ENCODE measurements around the gene LETMD1. TPM values are rescaled to one million over a fixed set of nuclear protein-coding genes. Genes with fewer than 3 reads are reported as not detected.
A peak's percentile ranks its signal among the peaks of the same experiment; 100 is the strongest.

LETMD1 gene
- total RNA-seq, 2 experiments from 2014 or later: 88.7 to 89.0 TPM

- Mint-ChIP-seq H3K36me3 (ENCODE audit: low read depth) (peaks cover 5% of the 10 kb centered on the region), H3K4me1 (ENCODE audit: low read depth) (peaks cover 28% of the 10 kb centered on the region), H3K9me3 (no peaks in the 10 kb centered on the region), H3K4me3 (no peak overlapping the region), H3K27ac (no peak overlapping the region), H3K27me3 (ENCODE audit: low read depth) (no peaks in the 10 kb centered on the region)
- CTCF ChIA-PET: interaction anchor here (0.6 to 0.9 kb wide), 3 partner anchors 9 to 270 kb away, joined by 3 to 7 read pairs (median 5); no protein-coding TSS in a partner anchor
- DNase-seq: no peak
- intact Hi-C loops (cut with micrococcal nuclease): no loop called here
These were observed 33.3 kb downstream of the LETMD1 start for GRCh38 chr12:51081421-51081820.

GRCh38 chr12:51082561-51083125, 34.5 kb downstream of the LETMD1 start:
- peak; percentile 51 for DNase-seq
- intact Hi-C loops (cut with micrococcal nuclease): loop anchor here (1.0 to 2.0 kb wide), 6 partner anchors 34 to 242 kb away; partner anchors contain the start of genes BIN2, DAZAP2, LETMD1 and POU6F1
- Mint-ChIP-seq H3K4me3 (peak overlapping the region; percentile 94), H3K27ac (peak overlapping the region; percentile 70), H3K36me3 (ENCODE audit: low read depth) (peaks cover 5% of the 10 kb centered on the region), H3K27me3 (ENCODE audit: low read depth) (no peaks in the 10 kb centered on the region), H3K4me1 (ENCODE audit: low read depth) (peaks cover 31% of the 10 kb centered on the region), H3K9me3 (no peaks in the 10 kb centered on the region)
- CTCF ChIA-PET: interaction anchor here (0.9 kb wide), 1 partner anchor 259 kb away, joined by 3 read pairs; no protein-coding TSS in a partner anchor

- CTCF ChIA-PET: interaction anchor here (0.7 to 0.9 kb wide), 2 partner anchors 134 to 258 kb away, joined by 3 read pairs; no protein-coding TSS in a partner anchor
- H3K4me1 Mint-ChIP-seq (ENCODE audit: low read depth): peaks cover 35% of the 10 kb centered on the region
- no peaks in the 10 kb centered on the region for H3K9me3 Mint-ChIP-seq
- H3K27me3 Mint-ChIP-seq (ENCODE audit: low read depth): no peaks in the 10 kb centered on the region
- H3K36me3 Mint-ChIP-seq (ENCODE audit: low read depth): peaks cover 5% of the 10 kb centered on the region
- DNase-seq: peak; percentile 96
- intact Hi-C loops (cut with micrococcal nuclease): loop anchor here (1.0 to 2.0 kb wide), 6 partner anchors 35 to 241 kb away; partner anchors contain the start of genes BIN2, DAZAP2, LETMD1 and POU6F1
- H3K27ac Mint-ChIP-seq: peak within 1 kb of the TSS; percentile 70
- peak within 1 kb of the TSS; percentile 94 for H3K4me3 Mint-ChIP-seq
These were observed 35.2 kb downstream of the LETMD1 start, which contains the start of gene CSRNP2 for GRCh38 chr12:51083126-51083833. Gene CSRNP2 (minus strand): TSS chr12:51083596. CDS start chr12:51076561, 7,035 bp downstream.

GRCh38 chr12:51085757-51086156, 37.6 kb downstream of the LETMD1 start:
- CTCF ChIA-PET: interaction anchor here (0.7 to 1.2 kb wide), 2 partner anchors 10 to 264 kb away, joined by 3 read pairs; no protein-coding TSS in a partner anchor
- Mint-ChIP-seq H3K36me3 (ENCODE audit: low read depth) (peaks cover 1% of the 10 kb centered on the region), H3K27ac (no peak overlapping the region), H3K9me3 (no peaks in the 10 kb centered on the region), H3K4me3 (no peak overlapping the region), H3K4me1 (ENCODE audit: low read depth) (peaks cover 33% of the 10 kb centered on the region), H3K27me3 (ENCODE audit: low read depth) (no peaks in the 10 kb centered on the region)
- no peak for DNase-seq
- intact Hi-C loops (cut with micrococcal nuclease): no loop called here

- intact Hi-C loops (cut with micrococcal nuclease): no loop called here
- CTCF ChIA-PET: interaction anchor here (0.7 to 1.3 kb wide), 2 partner anchors 78 to 131 kb away, joined by 3 read pairs; partner anchors contain the start of gene POU6F1
- H3K27ac Mint-ChIP-seq: no peak overlapping the region
These were observed 38.8 kb downstream of the LETMD1 start for GRCh38 chr12:51086933-51087332.

GRCh38 chr12:51087818-51088217, 39.7 kb downstream of the LETMD1 start:
- CTCF ChIA-PET: interaction anchor here (1.3 kb wide), 1 partner anchor 130 kb away, joined by 3 read pairs; the partner anchor contains the start of gene POU6F1
- no peaks in the 10 kb centered on the region for H3K27me3 Mint-ChIP-seq (ENCODE audit: low read depth)
- no peaks in the 10 kb centered on the region for H3K9me3 Mint-ChIP-seq
- peaks cover 1% of the 10 kb centered on the region for H3K36me3 Mint-ChIP-seq (ENCODE audit: low read depth)
- H3K4me1 Mint-ChIP-seq (ENCODE audit: low read depth): peaks cover 19% of the 10 kb centered on the region
- H3K27ac Mint-ChIP-seq: no peak overlapping the region
- intact Hi-C loops (cut with micrococcal nuclease): no loop called here
- H3K4me3 Mint-ChIP-seq: no peak overlapping the region
- peak; percentile 56 for DNase-seq

More at GRCh38 chr12:51086933-51087332, 38.8 kb downstream of the LETMD1 start:
- no peak for DNase-seq
- Mint-ChIP-seq H3K9me3 (no peaks in the 10 kb centered on the region), H3K36me3 (ENCODE audit: low read depth) (peaks cover 1% of the 10 kb centered on the region), H3K4me3 (no peak overlapping the region), H3K4me1 (ENCODE audit: low read depth) (peaks cover 27% of the 10 kb centered on the region), H3K27me3 (ENCODE audit: low read depth) (no peaks in the 10 kb centered on the region)

- peaks cover 7% of the 10 kb centered on the region for H3K36me3 Mint-ChIP-seq (ENCODE audit: low read depth)
- intact Hi-C loops (cut with micrococcal nuclease): no loop called here
- H3K9me3 Mint-ChIP-seq: no peaks in the 10 kb centered on the region
- H3K4me1 Mint-ChIP-seq (ENCODE audit: low read depth): peaks cover 15% of the 10 kb centered on the region
- no peak overlapping the region for H3K4me3 Mint-ChIP-seq
- H3K27me3 Mint-ChIP-seq (ENCODE audit: low read depth): no peaks in the 10 kb centered on the region
- DNase-seq: no peak
- no peak overlapping the region for H3K27ac Mint-ChIP-seq
- CTCF ChIA-PET: interaction anchor here (0.6 to 1.1 kb wide), 3 partner anchors 73 to 407 kb away, joined by 3 to 6 read pairs (median 5); no protein-coding TSS in a partner anchor
These were observed 42.6 kb downstream of the LETMD1 start for GRCh38 chr12:51090705-51091229.

- no peak for DNase-seq
- no peak overlapping the region for H3K4me3 Mint-ChIP-seq
- no peaks in the 10 kb centered on the region for H3K27me3 Mint-ChIP-seq (ENCODE audit: low read depth)
- CTCF ChIA-PET: interaction anchor here (0.6 kb wide), 1 partner anchor 301 kb away, joined by 3 read pairs; no protein-coding TSS in a partner anchor
- H3K36me3 Mint-ChIP-seq (ENCODE audit: low read depth): peaks cover 21% of the 10 kb centered on the region
- no peaks in the 10 kb centered on the region for H3K4me1 Mint-ChIP-seq (ENCODE audit: low read depth)
- H3K9me3 Mint-ChIP-seq: no peaks in the 10 kb centered on the region
- intact Hi-C loops (cut with micrococcal nuclease): no loop called here
- no peak overlapping the region for H3K27ac Mint-ChIP-seq
These were observed 50.5 kb downstream of the LETMD1 start for GRCh38 chr12:51098611-51099010.

- Mint-ChIP-seq H3K9me3 (no peaks in the 10 kb centered on the region), H3K27ac (no peak overlapping the region), H3K4me3 (no peak overlapping the region), H3K4me1 (ENCODE audit: low read depth) (no peaks in the 10 kb centered on the region), H3K36me3 (ENCODE audit: low read depth) (peaks cover 27% of the 10 kb centered on the region), H3K27me3 (ENCODE audit: low read depth) (no peaks in the 10 kb centered on the region)
- CTCF ChIA-PET: interaction anchor here (0.6 kb wide), 1 partner anchor 605 kb away, joined by 5 read pairs; no protein-coding TSS in a partner anchor
- DNase-seq: no peak
- intact Hi-C loops (cut with micrococcal nuclease): no loop called here
These were observed 55.9 kb downstream of the LETMD1 start for GRCh38 chr12:51103977-51104376.

- no peak for DNase-seq
- Mint-ChIP-seq H3K9me3 (no peaks in the 10 kb centered on the region), H3K4me3 (no peak overlapping the region), H3K36me3 (ENCODE audit: low read depth) (peaks cover 30% of the 10 kb centered on the region), H3K4me1 (ENCODE audit: low read depth) (no peaks in the 10 kb centered on the region), H3K27ac (no peak overlapping the region), H3K27me3 (ENCODE audit: low read depth) (no peaks in the 10 kb centered on the region)
- intact Hi-C loops (cut with micrococcal nuclease): no loop called here
- CTCF ChIA-PET: no interaction called here
These were observed 60.0 kb downstream of the LETMD1 start for GRCh38 chr12:51108136-51108535.
